Testis (tissue), 3 donors: ENCODE data around the gene S100A5. TPM values are rescaled to one million over a fixed set of nuclear protein-coding genes. Genes with fewer than 3 reads are reported as not detected.

Source experiments
- DNase-seq: peaks from one replicate; pipeline ENCODE4 v3.0.0-alpha.2; 2019
- H3K27ac ChIP-seq, 2 donors: fragments of 200-600 bp; sonication (generic); one replicate each; pipeline ENCODE4 v1.5.1; 2019
- H3K27me3 ChIP-seq: fragments of 200-600 bp; sonication (generic); one replicate; pipeline ENCODE4 v1.5.1; 2019
- H3K36me3 ChIP-seq: fragments of 200-600 bp; sonication (generic); one replicate; pipeline ENCODE4 v1.5.1; 2017; ENCODE audit warnings: low read depth; ENCODE audit errors: missing control alignments
- H3K4me1 ChIP-seq: fragments of 200-600 bp; sonication (generic); one replicate; pipeline ENCODE4 v1.5.1; 2019
- H3K4me3 ChIP-seq, 2 donors: fragments of 200-600 bp; sonication (generic); one replicate each; pipeline ENCODE4 v1.5.1; 2017 to 2019
- H3K9me3 ChIP-seq: fragments of 200-600 bp; sonication (generic); one replicate; pipeline ENCODE4 v1.5.1; 2017
- CTCF ChIP-seq, 3 experiments: fragments of 450-650 bp in 2 of 3; fragments of 200-600 bp in 1 of 3; sonication (generic) in 1 of 3; IDR thresholded peaks; one replicate each; pipeline ENCODE4 v1.5.1; 2016 to 2019; ENCODE audit warnings: antibody characterized with exemption in 3 of 3, mild to moderate bottlenecking in 2 of 3, moderate library complexity in 1 of 3
- POLR2A ChIP-seq: fragments of 450-650 bp; IDR thresholded peaks from one replicate; pipeline ENCODE4 v1.6.1; 2017; ENCODE audit warnings: antibody characterized with exemption, mild to moderate bottlenecking, moderate library complexity
- WGBS, 2 donors: methylation state at CpG; one replicate each; pipeline ENCODE4 v1.1.5; 2018; 5-methylcytosine and 5-hydroxymethylcytosine counted together
- intact Hi-C: fragments of 100-400 bp; cut with DNase I; formaldehyde crosslinking; loops from one replicate; pipeline ENCODE4 v1.15.1; 2023; ENCODE audit warnings: low total_unique reads
- polyA plus RNA-seq: library from polyadenylated mRNA; stranded (reverse); fragments of 350-450 nt; fragmentation: Illumina TruSeq; extraction: RNeasy Lipid Tissue Mini Kit (QIAGEN cat#74804); gene quantifications from one replicate; pipeline ENCODE4 v1.2.3, GENCODE V29; 2014; ENCODE audit warnings: low read depth, low replicate concordance; ENCODE audit not compliant: insufficient read depth
- total RNA-seq, 2 donors: library from RNA; depleted of rRNA; stranded (reverse); fragments of >200 nt; gene quantifications; one replicate each; pipeline ENCODE4 v1.2.3, GENCODE V29; 2016

S100A5 gene
- total and polyA plus RNA-seq, 3 donors from 2014 or later = 1.3 TPM; not detected in 2

- no peaks in the 10 kb centered on the region for H3K36me3 ChIP-seq
- H3K27me3 ChIP-seq = no peaks in the 10 kb centered on the region
- DNase-seq = no peak
- 88 to 90% methylated on average over 3 of the region's 3 CpGs for WGBS, 2 donors
- intact Hi-C loops = loop anchor here (5.0 kb wide), 1 partner anchor 36 kb away; the partner anchor contains the start of gene S100A2
- H3K4me1 ChIP-seq = peaks cover 15% of the 10 kb centered on the region
- TF ChIP-seq POLR2A (no peak), CTCF (IDR thresholded peaks at IDR 0.05) (no peak)
- no peaks in the 10 kb centered on the region for H3K9me3 ChIP-seq
- no peak overlapping the region for H3K4me3 ChIP-seq
- H3K27ac ChIP-seq = no peak overlapping the region
These were observed 9.1 kb downstream of the S100A5 start for GRCh38 chr1:153531638-153532037.

DNA sequence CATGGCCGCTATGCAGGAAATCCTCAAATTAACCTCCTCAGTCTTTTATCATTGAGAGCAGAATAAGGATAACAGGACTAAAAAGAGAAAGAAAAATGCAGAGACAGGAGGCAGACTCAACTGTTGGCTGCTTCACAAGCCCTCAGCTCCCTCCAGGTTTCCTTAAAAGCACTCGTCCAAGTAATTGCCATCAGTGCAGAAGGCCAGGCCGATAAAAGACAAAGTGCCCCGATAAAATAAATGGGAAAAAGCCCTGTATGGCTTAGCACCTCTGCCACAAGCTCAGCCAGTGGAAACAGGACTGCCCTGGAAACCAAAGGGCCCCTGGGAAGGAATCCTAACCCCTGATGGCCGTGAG lies 13.1 kb downstream of the S100A5 start:
- 84 to 96% methylated on average over 5 of the region's 5 CpGs for WGBS, 2 donors
- no peak overlapping the region for H3K27ac ChIP-seq
- TF ChIP-seq POLR2A (no peak), CTCF (IDR thresholded peaks at IDR 0.05) (no peak)

DNA sequence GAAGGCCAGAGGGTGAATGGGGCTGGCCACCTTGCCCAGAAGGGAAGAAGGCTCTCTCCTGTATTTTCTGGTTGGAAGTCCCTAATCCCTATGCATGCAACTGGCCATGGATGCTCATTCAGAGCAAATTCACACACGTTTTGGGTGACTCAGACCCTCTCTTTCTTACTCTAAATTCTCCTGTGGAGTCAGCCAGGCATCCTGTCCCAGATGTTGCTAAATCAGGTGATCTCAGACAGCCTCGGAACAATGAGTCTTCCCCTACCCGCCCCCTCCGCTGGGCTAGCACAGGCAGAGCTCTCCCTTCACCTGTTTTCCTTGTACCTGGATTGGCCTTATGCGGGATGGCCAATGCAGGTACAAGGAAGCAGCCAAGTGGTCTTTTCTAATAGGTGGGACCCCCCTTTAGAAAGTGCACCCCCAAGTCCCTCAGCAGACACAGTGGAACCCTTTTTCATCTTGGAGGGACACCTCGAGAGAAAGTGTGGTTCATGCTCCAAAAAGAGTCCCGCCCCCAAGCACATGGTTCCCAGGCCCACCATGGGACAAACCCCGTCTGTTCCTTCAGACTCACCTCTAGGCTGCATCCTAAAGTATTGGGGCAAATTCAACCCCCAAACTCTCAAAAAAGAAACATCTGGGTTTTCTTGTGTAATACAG lies 13.6 kb downstream of the S100A5 start:
- TF ChIP-seq POLR2A (no peak), CTCF (IDR thresholded peaks at IDR 0.05) (no peak)
- H3K9me3 ChIP-seq = no peaks in the 10 kb centered on the region
- no peak for DNase-seq
- 88 to 92% methylated on average over 7 to 8 of the region's 8 CpGs for WGBS, 2 donors
- H3K4me3 ChIP-seq = no peak overlapping the region
- intact Hi-C loops = no loop called here
- H3K36me3 ChIP-seq = no peaks in the 10 kb centered on the region
- H3K27ac ChIP-seq = no peak overlapping the region
- H3K27me3 ChIP-seq = no peaks in the 10 kb centered on the region
- peaks cover 5% of the 10 kb centered on the region for H3K4me1 ChIP-seq

More for the DNA sequence above, 13.1 kb downstream of the S100A5 start:
- intact Hi-C loops = no loop called here
- H3K4me1 ChIP-seq = peaks cover 5% of the 10 kb centered on the region
- no peaks in the 10 kb centered on the region for H3K36me3 ChIP-seq
- no peak for DNase-seq
- H3K9me3 ChIP-seq = no peaks in the 10 kb centered on the region
- no peak overlapping the region for H3K4me3 ChIP-seq
- no peaks in the 10 kb centered on the region for H3K27me3 ChIP-seq

DNA sequence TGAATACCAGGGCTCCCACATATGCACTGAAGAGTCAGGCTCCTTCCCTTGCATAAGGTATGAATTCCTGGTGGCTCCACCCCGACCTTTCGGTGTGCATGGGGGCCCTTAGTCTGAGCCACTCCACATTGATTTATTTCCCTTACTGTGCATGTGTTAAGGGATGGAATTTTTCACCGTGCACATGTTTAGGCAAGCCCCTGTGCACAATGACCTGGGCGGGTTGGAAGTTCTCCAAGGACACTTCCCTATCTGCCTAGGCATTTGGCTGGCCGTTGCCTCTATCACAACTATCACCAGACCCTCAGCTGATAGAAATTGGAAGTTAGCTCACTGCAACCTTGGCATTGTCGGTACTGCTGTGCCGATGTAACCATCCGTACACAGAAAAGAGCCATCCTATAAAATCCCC lies 14.6 kb downstream of the S100A5 start:
- H3K27ac ChIP-seq = no peak overlapping the region
- H3K36me3 ChIP-seq = no peaks in the 10 kb centered on the region

More for the DNA sequence above, 14.6 kb downstream of the S100A5 start:
- Histone ChIP-seq H3K9me3 (no peaks in the 10 kb centered on the region), H3K4me1 (peaks cover 5% of the 10 kb centered on the region), H3K4me3 (no peak overlapping the region), H3K27me3 (no peaks in the 10 kb centered on the region)
- TF ChIP-seq CTCF (IDR thresholded peaks at IDR 0.05) (no peak), POLR2A (no peak)
- intact Hi-C loops = no loop called here
- no peak for DNase-seq
- WGBS, 2 donors = 38 to 39% methylated on average over 8 of the region's 8 CpGs
